Endothelial cell of umbilical vein (primary cell): ENCODE results near the gene GPBAR1. TPM values are rescaled to one million over a fixed set of nuclear protein-coding genes. Genes with fewer than 3 reads are reported as not detected.

Experiments used
- BruUV-seq: library from RNA; stranded (reverse); fragments of 400-500 nt; replicated peaks from 2 replicates; lab custom pipeline; 2021; lab: Mats Ljungman, UMichigan
- CTCF ChIA-PET: fragments of 300-600, 350-600 bp; sonication (Branson Sonifier 250); formaldehyde crosslinking; loops from one replicate; lab custom pipeline; 2021; ENCODE audit warnings: antibody characterized with exemption, inconsistent platforms; lab: Charles Lee
- POLR2A ChIA-PET: fragments of 300-600, 350-600 bp; sonication (Branson Sonifier 250); formaldehyde crosslinking; loops from one replicate; lab custom pipeline; 2021; ENCODE audit warnings: antibody characterized with exemption, inconsistent platforms; lab: Charles Lee
- DNase-seq: peaks from one replicate; pipeline ENCODE4 v3.0.0-alpha.2; 2011; ENCODE audit warnings: low read depth, low spot score
- FAIRE-seq: peaks from 2 replicates; lab custom pipeline; 2011; peaks lifted over from hg19 to GRCh38; lab: Jason Lieb, UNC
- H2AFZ ChIP-seq: 2 replicates; pipeline ENCODE4 v1.6.0; 2012; ENCODE audit warnings: low read depth, low read length, control low read depth, inconsistent platforms
- H3K27ac ChIP-seq: 2 replicates; pipeline ENCODE4 v1.5.1; 2011; ENCODE audit warnings: low read depth, mild to moderate bottlenecking, control low read depth, low read length, moderate library complexity; ENCODE audit not compliant: insufficient read depth
- H3K27me3 ChIP-seq, 2 experiments: 2 replicates each; pipeline versions ENCODE4 v1.6.0 to v1.6.1; 2011; ENCODE audit warnings: low read length in 2 of 2, mixed read lengths in 1 of 2; ENCODE audit not compliant: control insufficient read depth in 2 of 2, insufficient read depth in 2 of 2
- H3K36me3 ChIP-seq, 2 experiments: 2 replicates in 1 of 2; 3 replicates in 1 of 2; pipeline ENCODE4 v1.5.1; 2011; ENCODE audit warnings: low read length in 2 of 2, mild to moderate bottlenecking in 1 of 2, moderate library complexity in 1 of 2; ENCODE audit not compliant: control insufficient read depth in 2 of 2, insufficient read depth in 2 of 2; ENCODE audit errors: extremely low read depth in 1 of 2
- H3K4me1 ChIP-seq: 3 replicates; pipeline ENCODE4 v1.5.1; 2011; ENCODE audit warnings: mild to moderate bottlenecking, low read length; ENCODE audit not compliant: control insufficient read depth, insufficient read depth; ENCODE audit errors: extremely low read depth
- H3K4me2 ChIP-seq: 2 replicates; pipeline ENCODE4 v1.6.1; 2011; ENCODE audit warnings: low read length, control low read depth, mixed read lengths; ENCODE audit not compliant: insufficient read depth
- H3K4me3 ChIP-seq, 3 experiments: fragments of 200-600 bp in 1 of 3; sonication (generic), shearing (Covaris generic) in 1 of 3; replicated peaks in 1 of 3; 2 replicates each; pipeline ENCODE4 v1.5.1; 2011 to 2016; ENCODE audit warnings: control low read depth in 3 of 3, low read length in 3 of 3, mild to moderate bottlenecking in 2 of 3, inconsistent platforms in 1 of 3, low read depth in 1 of 3, moderate library complexity in 1 of 3; ENCODE audit not compliant: insufficient read depth in 1 of 3
- H3K79me2 ChIP-seq: 2 replicates; pipeline ENCODE4 v1.6.0; 2012; ENCODE audit warnings: low read length, inconsistent platforms; ENCODE audit not compliant: control insufficient read depth, insufficient read depth
- H3K9ac ChIP-seq: replicated peaks from 2 replicates; pipeline ENCODE3; 2011; ENCODE audit warnings: low read length, control low read depth; ENCODE audit not compliant: insufficient read depth; ENCODE audit errors: extremely low read depth
- H3K9me1 ChIP-seq: replicated peaks from 3 replicates; pipeline ENCODE4 v1.6.0; 2011; ENCODE audit warnings: mild to moderate bottlenecking, low read length; ENCODE audit not compliant: control insufficient read depth, insufficient read depth; ENCODE audit errors: extremely low read depth
- H3K9me3 ChIP-seq: replicated peaks from 2 replicates; pipeline ENCODE4 v1.5.1; 2012; ENCODE audit warnings: low read length, inconsistent platforms; ENCODE audit not compliant: control insufficient read depth, insufficient read depth
- H4K20me1 ChIP-seq: replicated peaks from 2 replicates; pipeline ENCODE3; 2011; ENCODE audit warnings: mild to moderate bottlenecking, low read length; ENCODE audit not compliant: control insufficient read depth, insufficient read depth; ENCODE audit errors: extremely low read depth
- EZH2 ChIP-seq: IDR thresholded peaks from 2 replicates; pipeline ENCODE4 v1.6.1; 2012; ENCODE audit warnings: borderline replicate concordance, low read depth, mild to moderate bottlenecking, moderate library complexity, low read length, inconsistent platforms; ENCODE audit not compliant: severe bottlenecking
- FOS ChIP-seq: IDR thresholded peaks from 2 replicates; pipeline ENCODE4 v1.6.1; 2011; ENCODE audit warnings: mild to moderate bottlenecking, low read length, moderate library complexity, borderline replicate concordance; ENCODE audit not compliant: insufficient read depth
- GATA2 ChIP-seq: IDR thresholded peaks from 2 replicates; pipeline ENCODE4 v1.7.0; 2011; ENCODE audit warnings: low read depth, mild to moderate bottlenecking, moderate library complexity, mixed read lengths, low read length; ENCODE audit not compliant: insufficient read length, insufficient read depth
- JUN ChIP-seq: IDR thresholded peaks from 2 replicates; pipeline ENCODE4 v1.6.1; 2011; ENCODE audit warnings: borderline replicate concordance, low read depth; ENCODE audit not compliant: insufficient read length, insufficient read depth
- MYC ChIP-seq: IDR thresholded peaks from one replicate; pipeline ENCODE4 v1.6.1; 2011; ENCODE audit warnings: mild to moderate bottlenecking, low read depth, low read length
- POLR2A ChIP-seq: IDR thresholded peaks from 2 replicates; pipeline ENCODE4 v1.6.1; 2012; ENCODE audit warnings: low read depth, mild to moderate bottlenecking, control low read depth, low read length
- POLR2AphosphoS5 ChIP-seq: IDR thresholded peaks from 2 replicates; pipeline ENCODE4 v1.6.1; 2012; ENCODE audit warnings: low read depth, mild to moderate bottlenecking, control low read depth, low read length, moderate library complexity; ENCODE audit not compliant: insufficient read depth
- dilution Hi-C: fragments of 300-500 bp; cut with MboI; formaldehyde crosslinking; loops from one replicate; pipeline ENCODE4 v1.15.0; 2019; ENCODE audit warnings: low sequenced_read_pairs; ENCODE audit not compliant: extremely low pct_ligation_motif_present
- intact Hi-C: fragments of 100-400 bp; cut with micrococcal nuclease; formaldehyde crosslinking; loops from one replicate; pipeline ENCODE4 v1.10.0; 2022
- polyA plus RNA-seq, 4 experiments: library from polyadenylated mRNA; depleted of rRNA in 3 of 4; stranded (reverse) in 3 of 4; unstranded in 1 of 4; fragments of >200 nt; gene quantifications; 2 replicates each; pipeline versions ENCODE4 v1.2.1 to v1.2.3, GENCODE V29; 2011 to 2012; ENCODE audit warnings: missing spikeins in 1 of 4
- total RNA-seq: library from RNA; stranded (reverse); gene quantifications from 2 replicates; pipeline ENCODE4 v1.2.3, GENCODE V29; 2021
- TF ChIP-seq, protein P1 (sequence below), 2 donors: IDR thresholded peaks; 1 replicate in 1 of 2; 2 replicates in 1 of 2; pipeline ENCODE4 v1.5.1; 2011; ENCODE audit warnings: low read length in 2 of 2, mild to moderate bottlenecking in 2 of 2, moderate library complexity in 2 of 2, control low read depth in 1 of 2, inconsistent platforms in 1 of 2, low read depth in 1 of 2; ENCODE audit not compliant: insufficient read depth in 1 of 2; ENCODE audit errors: extremely low read depth in 1 of 2
- TF ChIP-seq, protein P2 (sequence below): IDR thresholded peaks from 2 replicates; pipeline ENCODE4 v1.6.1; 2011; ENCODE audit not compliant: insufficient read depth, insufficient read length

The GPBAR1 gene
- total and polyA plus RNA-seq, 2 donors (not counting 3 experiments of a cell fraction or from before 2014, with no cell fraction given): 0.14 to 0.75 TPM

GRCh38 chr2:218234521-218234920, 26.3 kb upstream of the GPBAR1 start:
- no peak overlapping the region for H3K27ac ChIP-seq
- no peak overlapping the region for H2AFZ ChIP-seq
- H3K9me1 ChIP-seq: no peaks in the 10 kb centered on the region
- H3K4me1 ChIP-seq: peaks cover 13% of the 10 kb centered on the region
- H3K9me3 ChIP-seq: no peaks in the 10 kb centered on the region
- intact Hi-C loops: no loop called here
- no peak overlapping the region for H3K9ac ChIP-seq
- H3K27me3 ChIP-seq: no peaks in the 10 kb centered on the region
- CTCF ChIA-PET: no interaction called here
- H3K79me2 ChIP-seq: peaks cover 48% of the 10 kb centered on the region
- dilution Hi-C loops: no loop called here
- TF ChIP-seq FOS (no peak), MYC (no peak), POLR2A (no peak), JUN (no peak), GATA2 (no peak), EZH2 (no peak), POLR2AphosphoS5 (no peak)
- TF ChIP-seq, protein P1, sequence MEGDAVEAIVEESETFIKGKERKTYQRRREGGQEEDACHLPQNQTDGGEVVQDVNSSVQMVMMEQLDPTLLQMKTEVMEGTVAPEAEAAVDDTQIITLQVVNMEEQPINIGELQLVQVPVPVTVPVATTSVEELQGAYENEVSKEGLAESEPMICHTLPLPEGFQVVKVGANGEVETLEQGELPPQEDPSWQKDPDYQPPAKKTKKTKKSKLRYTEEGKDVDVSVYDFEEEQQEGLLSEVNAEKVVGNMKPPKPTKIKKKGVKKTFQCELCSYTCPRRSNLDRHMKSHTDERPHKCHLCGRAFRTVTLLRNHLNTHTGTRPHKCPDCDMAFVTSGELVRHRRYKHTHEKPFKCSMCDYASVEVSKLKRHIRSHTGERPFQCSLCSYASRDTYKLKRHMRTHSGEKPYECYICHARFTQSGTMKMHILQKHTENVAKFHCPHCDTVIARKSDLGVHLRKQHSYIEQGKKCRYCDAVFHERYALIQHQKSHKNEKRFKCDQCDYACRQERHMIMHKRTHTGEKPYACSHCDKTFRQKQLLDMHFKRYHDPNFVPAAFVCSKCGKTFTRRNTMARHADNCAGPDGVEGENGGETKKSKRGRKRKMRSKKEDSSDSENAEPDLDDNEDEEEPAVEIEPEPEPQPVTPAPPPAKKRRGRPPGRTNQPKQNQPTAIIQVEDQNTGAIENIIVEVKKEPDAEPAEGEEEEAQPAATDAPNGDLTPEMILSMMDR (IDR thresholded peaks at IDR 0.05; ENCODE audit: extremely low read depth in 1 of 2, insufficient read depth in 1 of 2, low read depth in 1 of 2, low read length in 2 of 2): no peak
- TF ChIP-seq, protein P2, sequence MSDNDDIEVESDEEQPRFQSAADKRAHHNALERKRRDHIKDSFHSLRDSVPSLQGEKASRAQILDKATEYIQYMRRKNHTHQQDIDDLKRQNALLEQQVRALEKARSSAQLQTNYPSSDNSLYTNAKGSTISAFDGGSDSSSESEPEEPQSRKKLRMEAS: no peak
- no TSS peak for BruUV-seq
- FAIRE-seq (no peak), DNase-seq (no peak)
- POLR2A ChIA-PET: no interaction called here
- no peak overlapping the region for H3K4me3 ChIP-seq
- no peak overlapping the region for H3K4me2 ChIP-seq
- peaks cover 41% of the 10 kb centered on the region in 2 experiments for H3K36me3 ChIP-seq
- H4K20me1 ChIP-seq: no peaks in the 10 kb centered on the region
